Subcutaneous abdominal adipose tissue (tissue), 5 donors: ENCODE data around the gene PET100.

Experiments used
- H3K27ac ChIP-seq: one replicate; pipeline ENCODE4 v1.7.0; 2013; ENCODE audit warnings: low read depth, mild to moderate bottlenecking, inconsistent platforms, low read length, moderate library complexity
- H3K27me3 ChIP-seq, 5 donors: one replicate each; pipeline ENCODE4 v1.7.0; 2013; ENCODE audit warnings: low read length in 5 of 5, inconsistent platforms in 1 of 5; ENCODE audit not compliant: control insufficient read depth in 5 of 5, insufficient read depth in 4 of 5
- H3K36me3 ChIP-seq, 5 donors: one replicate each; pipeline ENCODE4 v1.7.0; 2013; ENCODE audit warnings: low read length in 5 of 5; ENCODE audit not compliant: control insufficient read depth in 5 of 5, insufficient read depth in 5 of 5
- H3K4me1 ChIP-seq, 5 donors: one replicate each; pipeline ENCODE4 v1.7.0; 2013; ENCODE audit warnings: low read length in 5 of 5, mild to moderate bottlenecking in 3 of 5, moderate library complexity in 1 of 5; ENCODE audit not compliant: control insufficient read depth in 5 of 5, insufficient read depth in 5 of 5
- H3K4me3 ChIP-seq, 5 donors: one replicate each; pipeline ENCODE4 v1.7.0; 2013; ENCODE audit warnings: low read length in 5 of 5, low read depth in 1 of 5
- H3K9ac ChIP-seq, 5 donors: one replicate each; pipeline ENCODE4 v1.7.0; 2013; ENCODE audit warnings: low read length in 5 of 5, mild to moderate bottlenecking in 4 of 5, moderate library complexity in 3 of 5
- H3K9me3 ChIP-seq, 5 donors: one replicate each; pipeline ENCODE4 v1.7.0; 2013; ENCODE audit warnings: low read length in 5 of 5; ENCODE audit not compliant: control insufficient read depth in 5 of 5
- donor health status: healthy.
- donor health status: healthy.
- donor health status: healthy.
- donor health status: healthy.
- donor health status: healthy.

PET100 gene

GRCh38 chr19:7602240-7602934 is 27.2 kb upstream of the PET100 start:
- Histone ChIP-seq H3K4me1 (no peaks in the 10 kb centered on the region), H3K4me3 (no peak overlapping the region), H3K27ac (no peak overlapping the region), H3K27me3 (peaks cover 8 to 35% (median 26%) of the 10 kb centered on the region in 5 donors), H3K9ac (no peak overlapping the region), H3K9me3 (peaks cover 0 to 2% (median 0%) of the 10 kb centered on the region in 5 donors), H3K36me3 (no peaks in the 10 kb centered on the region)

- Histone ChIP-seq H3K4me1 (no peaks in the 10 kb centered on the region), H3K9me3 (peaks cover 0 to 2% (median 0%) of the 10 kb centered on the region in 5 donors), H3K9ac (no peak overlapping the region), H3K27ac (no peak overlapping the region), H3K27me3 (peaks cover 3 to 30% (median 21%) of the 10 kb centered on the region in 5 donors), H3K4me3 (no peak overlapping the region), H3K36me3 (no peaks in the 10 kb centered on the region)
Observed at GRCh38 chr19:7602935-7603497, 26.6 kb upstream of the PET100 start.

- peaks cover 0 to 24% (median 19%) of the 10 kb centered on the region in 5 donors for H3K27me3 ChIP-seq
- no peaks in the 10 kb centered on the region for H3K4me1 ChIP-seq
- H3K4me3 ChIP-seq: no peak overlapping the region
- no peaks in the 10 kb centered on the region for H3K36me3 ChIP-seq
- H3K27ac ChIP-seq: no peak overlapping the region
- peaks cover 0 to 2% (median 0%) of the 10 kb centered on the region in 5 donors for H3K9me3 ChIP-seq
- H3K9ac ChIP-seq: no peak overlapping the region
Observed at GRCh38 chr19:7603919-7604318, 25.7 kb upstream of the PET100 start.

GRCh38 chr19:7605490-7606222 is 23.9 kb upstream of the PET100 start:
- Histone ChIP-seq H3K9me3 (peaks cover 0 to 2% (median 0%) of the 10 kb centered on the region in 5 donors), H3K4me1 (no peaks in the 10 kb centered on the region), H3K9ac (no peak overlapping the region), H3K36me3 (no peaks in the 10 kb centered on the region), H3K27ac (no peak overlapping the region), H3K27me3 (peaks cover 0 to 23% (median 19%) of the 10 kb centered on the region in 5 donors), H3K4me3 (no peak overlapping the region)

DNA sequence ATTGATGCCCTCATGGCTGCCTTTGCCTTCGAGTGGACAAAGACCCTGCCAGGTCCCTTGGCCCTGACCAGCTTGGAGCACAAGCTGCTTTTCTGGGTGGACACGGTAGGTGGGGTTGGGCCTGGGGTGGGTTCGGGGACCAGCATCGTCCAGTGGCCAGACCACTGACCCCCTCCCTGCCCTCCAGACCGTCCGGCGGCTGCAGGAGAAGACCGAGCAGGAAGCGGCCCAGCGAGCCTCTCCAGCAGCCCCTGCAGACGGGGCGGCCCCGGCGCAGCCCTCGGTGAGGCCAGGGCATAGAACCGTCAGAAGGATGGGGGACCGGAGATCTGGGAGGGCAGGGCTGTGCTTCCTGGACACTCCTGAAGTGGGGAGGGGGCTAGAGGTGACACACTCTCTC is 23.3 kb upstream of the PET100 start:
- H3K27me3 ChIP-seq: peaks cover 3 to 23% (median 19%) of the 10 kb centered on the region in 5 donors
- H3K4me3 ChIP-seq: no peak overlapping the region
- H3K36me3 ChIP-seq: no peaks in the 10 kb centered on the region
- H3K4me1 ChIP-seq: no peaks in the 10 kb centered on the region
- H3K27ac ChIP-seq: no peak overlapping the region
- peaks cover 0 to 2% (median 0%) of the 10 kb centered on the region in 5 donors for H3K9me3 ChIP-seq
- no peak overlapping the region for H3K9ac ChIP-seq

GRCh38 chr19:7607212-7607873 is 22.2 kb upstream of the PET100 start:
- H3K9ac ChIP-seq: no peak overlapping the region
- H3K4me1 ChIP-seq: no peaks in the 10 kb centered on the region
- H3K36me3 ChIP-seq: no peaks in the 10 kb centered on the region
- peaks cover 0 to 2% (median 0%) of the 10 kb centered on the region in 5 donors for H3K9me3 ChIP-seq
- H3K27me3 ChIP-seq: peaks cover 5 to 23% (median 17%) of the 10 kb centered on the region in 5 donors
- no peak overlapping the region for H3K27ac ChIP-seq
- H3K4me3 ChIP-seq: no peak overlapping the region

- Histone ChIP-seq H3K36me3 (no peaks in the 10 kb centered on the region), H3K4me1 (no peaks in the 10 kb centered on the region), H3K27ac (no peak overlapping the region), H3K27me3 (peaks cover 5 to 23% (median 16%) of the 10 kb centered on the region in 5 donors), H3K9ac (no peak overlapping the region), H3K9me3 (peaks cover 0 to 2% (median 0%) of the 10 kb centered on the region in 5 donors), H3K4me3 (no peak overlapping the region)
Observed at GRCh38 chr19:7607874-7608560, 21.6 kb upstream of the PET100 start.

GRCh38 chr19:7610491-7611240 is 18.9 kb upstream of the PET100 start:
- H3K36me3 ChIP-seq: no peaks in the 10 kb centered on the region
- no peak overlapping the region for H3K4me3 ChIP-seq
- no peak overlapping the region for H3K27ac ChIP-seq
- H3K9me3 ChIP-seq: no peaks in the 10 kb centered on the region
- no peak overlapping the region for H3K9ac ChIP-seq
- no peaks in the 10 kb centered on the region for H3K4me1 ChIP-seq
- H3K27me3 ChIP-seq: peaks cover under 1 to 7% (median 5%) of the 10 kb centered on the region in 5 donors
